CD4-positive, alpha-beta T cell (primary cell): ENCODE data around the gene SPTBN1. TPM values are rescaled to one million over a fixed set of nuclear protein-coding genes. Genes with fewer than 3 reads are reported as not detected.

Experiments
- ATAC-seq: fragments of 200-7000 bp; cut with Tn5 transposase; one replicate; pipeline ENCODE4 v1.10.0; 2022; ENCODE audit warnings: mild to moderate bottlenecking; ENCODE audit not compliant: poor library complexity
- CTCF ChIA-PET: fragments of 350-600 bp; sonication (Branson Sonifier 250); formaldehyde crosslinking; loops from one replicate; lab custom pipeline; 2021; ENCODE audit warnings: antibody characterized with exemption, inconsistent platforms; lab: Charles Lee
- POLR2A ChIA-PET: fragments of 350-600 bp; sonication (Branson Sonifier 250); formaldehyde crosslinking; loops from one replicate; lab custom pipeline; 2021; ENCODE audit warnings: antibody characterized with exemption, inconsistent platforms; lab: Charles Lee
- DNase-seq, 14 experiments: peaks; one replicate each; pipeline ENCODE4 v3.0.0-alpha.2; 2013 to 2020; ENCODE audit warnings: mixed read lengths in 2 of 14
- H3K27ac ChIP-seq, 2 donors: one replicate each; pipeline versions ENCODE4 v1.5.1 to v1.7.0; 2013; ENCODE audit warnings: low read length in 2 of 2, low read depth in 1 of 2, mild to moderate bottlenecking in 1 of 2
- H3K27me3 ChIP-seq, 2 experiments: 1 replicate in 1 of 2; 2 replicates in 1 of 2; pipeline versions ENCODE4 v1.6.1 to v1.7.0; 2013; ENCODE audit warnings: low read length in 2 of 2, control low read depth in 1 of 2, mild to moderate bottlenecking in 1 of 2, moderate library complexity in 1 of 2; ENCODE audit not compliant: insufficient read depth in 2 of 2, control insufficient read depth in 1 of 2
- H3K36me3 ChIP-seq: one replicate; pipeline ENCODE4 v1.6.1; 2013; ENCODE audit warnings: low read length, control low read depth; ENCODE audit not compliant: insufficient read depth
- H3K4me1 ChIP-seq: one replicate; pipeline ENCODE4 v1.6.1; 2013; ENCODE audit warnings: low read length, control low read depth; ENCODE audit not compliant: insufficient read depth
- H3K4me3 ChIP-seq: one replicate; pipeline ENCODE4 v1.5.1; 2013; ENCODE audit warnings: mild to moderate bottlenecking, low read length, moderate library complexity
- H3K9me3 ChIP-seq, 2 experiments: 1 replicate in 1 of 2; 2 replicates in 1 of 2; pipeline versions ENCODE4 v1.6.1 to v1.7.0; 2013; ENCODE audit warnings: low read length in 2 of 2, mild to moderate bottlenecking in 2 of 2, control low read depth in 1 of 2, moderate library complexity in 1 of 2; ENCODE audit not compliant: control insufficient read depth in 1 of 2, insufficient read depth in 1 of 2
- H3K27ac Mint-ChIP-seq: one replicate; pipeline ENCODE4 v1.8.0; 2020; ENCODE audit warnings: mixed read lengths
- H3K27me3 Mint-ChIP-seq: one replicate; pipeline ENCODE4 v1.8.0; 2021; ENCODE audit warnings: mixed read lengths
- H3K36me3 Mint-ChIP-seq: one replicate; pipeline ENCODE4 v1.8.0; 2021; ENCODE audit warnings: low read depth, mixed read lengths
- H3K4me1 Mint-ChIP-seq: one replicate; pipeline ENCODE4 v1.8.0; 2021; ENCODE audit warnings: low read depth, mixed read lengths
- H3K4me3 Mint-ChIP-seq: one replicate; pipeline ENCODE4 v1.8.0; 2020; ENCODE audit warnings: mild to moderate bottlenecking, mixed read lengths
- H3K9me3 Mint-ChIP-seq: one replicate; pipeline ENCODE4 v1.8.0; 2020; ENCODE audit warnings: mixed read lengths
- CTCF ChIP-seq: fragments of 200-600 bp; IDR thresholded peaks from one replicate; pipeline ENCODE4 v1.8.0; 2022; ENCODE audit warnings: antibody characterized with exemption, mild to moderate bottlenecking
- intact Hi-C, 2 experiments: fragments of 100-400 bp; cut with DNase I in 1 of 2; cut with micrococcal nuclease in 1 of 2; formaldehyde crosslinking; loops; one replicate each; pipeline versions ENCODE4 v1.15.1 to v1.9.0; 2023 to 2025; cut with DNase I, micrococcal nuclease
- total RNA-seq, 174 experiments: library from RNA in 2 of 174; stranded (reverse) in 2 of 174; gene quantifications; one replicate each; pipeline ENCODE4 v1.2.3 and lab custom pipeline; 2021 to 2026

The SPTBN1 gene
- total RNA-seq, 2 experiments from 2014 or later, result 156 to 166 TPM

GRCh38 chr2:54629390-54629789 is 173.3 kb downstream of the SPTBN1 start:
- H3K4me3 Mint-ChIP-seq, result no peak overlapping the region
- no peaks in the 10 kb centered on the region for H3K9me3 Mint-ChIP-seq
- H3K4me3 ChIP-seq, result no peak overlapping the region
- no peaks in the 10 kb centered on the region for H3K27me3 Mint-ChIP-seq
- H3K27ac Mint-ChIP-seq, result no peak overlapping the region
- DNase-seq, result no peak
- ChIA-PET POLR2A (no interaction called here), CTCF (no interaction called here)
- H3K4me1 Mint-ChIP-seq, result peaks cover 22% of the 10 kb centered on the region
- H3K27me3 ChIP-seq, result no peaks in the 10 kb centered on the region
- H3K27ac ChIP-seq, result no peak overlapping the region
- no peaks in the 10 kb centered on the region for H3K9me3 ChIP-seq
- peaks cover 4% of the 10 kb centered on the region for H3K4me1 ChIP-seq
- peaks cover 96% of the 10 kb centered on the region for H3K36me3 ChIP-seq
- ATAC-seq, result no peak
- intact Hi-C loops, result no loop called here
- H3K36me3 Mint-ChIP-seq, result peaks cover 99% of the 10 kb centered on the region
- no peak for TF ChIP-seq CTCF

- intact Hi-C loops, result loop anchor here in 1 of 2 experiments (5.0 kb wide), 1 partner anchor 108 kb away; no protein-coding TSS in a partner anchor
- Histone ChIP-seq H3K9me3 (no peaks in the 10 kb centered on the region), H3K36me3 (peaks cover 94% of the 10 kb centered on the region), H3K27me3 (no peaks in the 10 kb centered on the region), H3K27ac (no peak overlapping the region), H3K4me3 (no peak overlapping the region), H3K4me1 (peaks cover 8% of the 10 kb centered on the region)
- POLR2A ChIA-PET, result interaction anchor here (1.5 kb wide), 1 partner anchor 72 kb away, joined by 5 read pairs; no protein-coding TSS in a partner anchor
- Mint-ChIP-seq H3K4me1 (peaks cover 30% of the 10 kb centered on the region), H3K27me3 (no peaks in the 10 kb centered on the region), H3K27ac (no peak overlapping the region), H3K4me3 (no peak overlapping the region), H3K36me3 (peaks cover 99% of the 10 kb centered on the region), H3K9me3 (no peaks in the 10 kb centered on the region)
- no peak for TF ChIP-seq CTCF
- peak in 2 of 14 experiments; percentile 46 to 57 for DNase-seq
- CTCF ChIA-PET, result no interaction called here
- no peak for ATAC-seq
These were observed 174.1 kb downstream of the SPTBN1 start for GRCh38 chr2:54629914-54630857.

GRCh38 chr2:54630858-54631497 is 174.9 kb downstream of the SPTBN1 start:
- ATAC-seq, result no peak
- no peak for DNase-seq
- Histone ChIP-seq H3K4me3 (no peak overlapping the region), H3K9me3 (no peaks in the 10 kb centered on the region), H3K4me1 (peaks cover 8% of the 10 kb centered on the region), H3K36me3 (peaks cover 95% of the 10 kb centered on the region), H3K27ac (no peak overlapping the region), H3K27me3 (no peaks in the 10 kb centered on the region)
- Mint-ChIP-seq H3K4me3 (no peak overlapping the region), H3K4me1 (peaks cover 34% of the 10 kb centered on the region), H3K27ac (peak overlapping the region; percentile 15), H3K27me3 (no peaks in the 10 kb centered on the region), H3K36me3 (peaks cover 97% of the 10 kb centered on the region), H3K9me3 (no peaks in the 10 kb centered on the region)
- POLR2A ChIA-PET, result interaction anchor here (1.5 kb wide), 1 partner anchor 73 kb away, joined by 5 read pairs; no protein-coding TSS in a partner anchor
- CTCF ChIA-PET, result interaction anchor here (0.6 to 1.4 kb wide), 2 partner anchors 108 to 144 kb away, joined by 3 to 5 read pairs; no protein-coding TSS in a partner anchor
- TF ChIP-seq CTCF, result no peak
- intact Hi-C loops, result loop anchor here in 1 of 2 experiments (5.0 kb wide), 1 partner anchor 109 kb away; no protein-coding TSS in a partner anchor
